ENCODE measurements around the gene MMRN2.

Gene MMRN2

GRCh38 chr10:86899132-86899531, 58.3 kb downstream of the MMRN2 start:
- CTCF ChIA-PET, result interaction anchor here (0.7 to 5.6 kb wide), 20 partner anchors 9 to 233 kb away, joined by 3 to 61 read pairs (median 4); no protein-coding TSS in a partner anchor
- no peak for DNase-seq (ENCODE audit: extremely low spot score)
- POLR2A ChIA-PET, result no interaction called here
- TF ChIP-seq CTCF (IDR thresholded peaks at IDR 0.05; ENCODE audit: control extremely low read depth, extremely low read depth, low read depth, missing control alignments), result no peak

GRCh38 chr10:86898511-86898910, 58.9 kb downstream of the MMRN2 start:
- CTCF ChIA-PET, result interaction anchor here (0.7 to 5.6 kb wide), 17 partner anchors 9 to 232 kb away, joined by 3 to 61 read pairs (median 4); no protein-coding TSS in a partner anchor
- no peak for TF ChIP-seq CTCF (IDR thresholded peaks at IDR 0.05; ENCODE audit: control extremely low read depth, extremely low read depth, low read depth, missing control alignments)
- DNase-seq (ENCODE audit: extremely low spot score), result no peak
- POLR2A ChIA-PET, result no interaction called here

GRCh38 chr10:86889997-86890396, 67.4 kb downstream of the MMRN2 start:
- ChIA-PET POLR2A (no interaction called here), CTCF (interaction anchor here (1.0 to 3.1 kb wide), 2 partner anchors 10 to 178 kb away, joined by 4 to 16 read pairs; no protein-coding TSS in a partner anchor)
- DNase-seq (ENCODE audit: extremely low spot score), result no peak

GRCh38 chr10:86888585-86889381, 68.6 kb downstream of the MMRN2 start:
- POLR2A ChIA-PET, result no interaction called here
- no peak for TF ChIP-seq CTCF (IDR thresholded peaks at IDR 0.05; ENCODE audit: control extremely low read depth, extremely low read depth, low read depth, missing control alignments)
- peak; percentile 80 for DNase-seq (ENCODE audit: extremely low spot score)
- CTCF ChIA-PET, result interaction anchor here (1.0 to 3.1 kb wide), 3 partner anchors 11 to 80 kb away, joined by 3 to 16 read pairs (median 3); no protein-coding TSS in a partner anchor

More at GRCh38 chr10:86889997-86890396, 67.4 kb downstream of the MMRN2 start:
- TF ChIP-seq CTCF (IDR thresholded peaks at IDR 0.05; ENCODE audit: control extremely low read depth, extremely low read depth, low read depth, missing control alignments), result no peak
